Kidney epithelial cell (primary cell): ENCODE measurements around the gene DNMT1. TPM values are rescaled to one million over a fixed set of nuclear protein-coding genes. Genes with fewer than 3 reads are reported as not detected.
"Not testable (repeated sequence)": the region's sequence is repeated elsewhere in the genome, so short reads cannot be mapped to it uniquely, and the experiment has no call there.

Experiments used
- DNase-seq: peaks from one replicate; pipeline ENCODE4 v3.0.0-alpha.2; 2010; ENCODE audit warnings: low read depth
- H3K27me3 ChIP-seq: 2 replicates; pipeline ENCODE4 v1.6.0; 2011; ENCODE audit warnings: low read length; ENCODE audit not compliant: control insufficient read depth, insufficient read depth
- H3K36me3 ChIP-seq: 2 replicates; pipeline ENCODE4 v1.5.1; 2011; ENCODE audit warnings: low read length; ENCODE audit not compliant: control insufficient read depth, insufficient read depth
- H3K4me3 ChIP-seq: 2 replicates; pipeline ENCODE4 v1.5.1; 2011; ENCODE audit warnings: low read depth, mild to moderate bottlenecking, control low read depth, low read length
- total RNA-seq: library from RNA; depleted of rRNA; stranded (reverse); fragments of >200 nt; gene quantifications from 2 replicates; pipeline ENCODE4 v1.2.3, GENCODE V29; 2015
- TF ChIP-seq, protein P1 (sequence below): IDR thresholded peaks from 2 replicates; pipeline ENCODE4 v1.5.1; 2011; ENCODE audit warnings: mild to moderate bottlenecking, moderate library complexity, low read length, control low read depth, inconsistent platforms; ENCODE audit not compliant: insufficient read depth, poor library complexity, severe bottlenecking

The DNMT1 gene
- 66.9 and 75.6 TPM in 2 replicates for total RNA-seq

DNA sequence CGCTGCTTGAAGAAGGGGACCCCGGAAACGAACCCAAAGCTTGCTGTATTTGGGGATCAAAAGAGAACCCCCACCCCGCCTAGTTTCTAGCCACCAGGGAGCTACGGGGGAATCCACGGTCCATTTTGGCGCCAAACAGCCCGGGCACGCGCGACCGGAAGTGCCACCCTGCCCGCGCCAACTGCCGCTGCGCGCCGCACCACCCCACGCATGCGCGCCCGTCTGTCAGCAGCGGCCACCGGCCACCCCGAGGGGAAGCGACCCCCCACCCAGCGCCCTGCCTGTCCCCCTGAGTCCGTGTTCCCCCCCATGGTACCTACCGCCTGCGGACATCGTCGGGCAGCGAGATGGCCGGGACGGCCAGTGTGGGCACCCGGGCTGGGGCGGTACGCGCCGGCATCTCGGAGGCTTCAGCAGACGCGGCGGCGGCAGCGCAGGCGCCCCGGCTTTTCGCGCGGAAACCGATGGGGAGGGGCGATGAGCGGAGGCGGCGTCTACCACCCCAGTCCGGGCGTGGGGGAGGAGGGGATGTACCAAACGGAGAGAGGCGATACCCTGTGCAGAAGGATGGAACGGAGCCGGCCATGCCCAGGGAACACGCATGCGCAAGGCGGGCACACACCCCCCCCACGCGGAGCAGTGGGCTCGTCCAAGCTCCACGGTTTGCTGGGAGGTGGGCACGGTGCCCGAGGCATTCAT, at the start of gene DNMT1:
TSS of gene DNMT1 (minus strand) at position 454 of the 699 bp plus-strand sequence. CDS start at position 400, 54 bp downstream.
- TF ChIP-seq, protein P1, sequence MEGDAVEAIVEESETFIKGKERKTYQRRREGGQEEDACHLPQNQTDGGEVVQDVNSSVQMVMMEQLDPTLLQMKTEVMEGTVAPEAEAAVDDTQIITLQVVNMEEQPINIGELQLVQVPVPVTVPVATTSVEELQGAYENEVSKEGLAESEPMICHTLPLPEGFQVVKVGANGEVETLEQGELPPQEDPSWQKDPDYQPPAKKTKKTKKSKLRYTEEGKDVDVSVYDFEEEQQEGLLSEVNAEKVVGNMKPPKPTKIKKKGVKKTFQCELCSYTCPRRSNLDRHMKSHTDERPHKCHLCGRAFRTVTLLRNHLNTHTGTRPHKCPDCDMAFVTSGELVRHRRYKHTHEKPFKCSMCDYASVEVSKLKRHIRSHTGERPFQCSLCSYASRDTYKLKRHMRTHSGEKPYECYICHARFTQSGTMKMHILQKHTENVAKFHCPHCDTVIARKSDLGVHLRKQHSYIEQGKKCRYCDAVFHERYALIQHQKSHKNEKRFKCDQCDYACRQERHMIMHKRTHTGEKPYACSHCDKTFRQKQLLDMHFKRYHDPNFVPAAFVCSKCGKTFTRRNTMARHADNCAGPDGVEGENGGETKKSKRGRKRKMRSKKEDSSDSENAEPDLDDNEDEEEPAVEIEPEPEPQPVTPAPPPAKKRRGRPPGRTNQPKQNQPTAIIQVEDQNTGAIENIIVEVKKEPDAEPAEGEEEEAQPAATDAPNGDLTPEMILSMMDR: no peak
- no peaks in the 10 kb centered on the region for H3K36me3 ChIP-seq

DNA sequence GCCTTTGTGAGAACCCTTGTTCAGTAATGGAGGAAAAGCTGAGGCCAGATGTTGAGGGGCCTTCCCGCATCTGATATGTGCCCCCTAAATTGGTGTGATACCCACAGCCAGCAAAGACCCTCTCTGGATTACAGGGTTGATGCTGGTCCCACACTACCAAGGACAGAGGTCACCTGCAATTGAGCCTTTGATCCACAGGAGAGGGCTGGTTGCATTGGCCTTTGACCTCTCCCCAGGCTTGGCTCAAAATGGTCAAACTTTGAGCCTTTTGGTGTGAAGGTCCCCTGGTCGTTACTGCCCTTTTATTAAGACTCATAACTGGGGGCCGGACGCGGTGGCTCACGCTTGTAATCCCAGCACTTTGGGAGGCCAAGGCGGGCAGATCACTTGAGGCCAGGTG, 48.9 kb upstream of the DNMT1 start:
- DNase-seq: no peak
- H3K36me3 ChIP-seq: no peaks in the 10 kb centered on the region
- H3K4me3 ChIP-seq: no peak overlapping the region
- H3K27me3 ChIP-seq: no peaks in the 10 kb centered on the region
- TF ChIP-seq, protein P1: no peak

More for the DNA sequence above, at the start of gene DNMT1:
- peak within 1 kb of the TSS; percentile 92 for H3K4me3 ChIP-seq
- H3K27me3 ChIP-seq: no peaks in the 10 kb centered on the region
- no peak for DNase-seq

DNA sequence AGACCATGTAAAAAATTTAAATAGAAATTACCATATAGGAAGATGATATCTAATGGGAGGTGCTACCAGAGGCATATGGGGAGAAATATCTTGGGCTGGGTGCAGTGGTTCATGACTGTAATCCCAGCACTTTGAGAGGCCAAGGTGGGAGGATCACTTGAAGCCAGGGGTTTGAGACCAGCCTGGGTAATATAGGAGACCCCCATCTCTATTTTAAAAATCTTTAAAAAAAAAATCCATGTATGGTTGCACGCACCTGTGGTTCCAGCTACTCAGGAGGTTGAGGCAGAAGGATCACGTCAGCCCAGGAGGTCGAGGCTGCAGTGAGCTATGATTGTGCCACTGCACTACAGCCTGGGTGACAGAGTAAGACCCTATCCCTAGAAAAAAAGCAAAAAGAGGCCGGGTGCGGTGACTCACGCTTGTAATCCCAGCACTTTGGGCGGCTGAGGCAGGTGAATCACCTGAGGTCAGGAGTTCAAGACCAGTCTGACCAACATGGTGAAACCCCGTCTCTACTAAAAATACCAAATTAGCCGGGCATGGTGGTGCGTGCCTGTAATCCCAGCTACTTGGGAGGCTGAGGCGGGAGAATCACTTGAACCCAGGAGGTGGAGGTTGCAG, 47.2 kb upstream of the DNMT1 start:
- not testable (repeated sequence) for DNase-seq

DNA sequence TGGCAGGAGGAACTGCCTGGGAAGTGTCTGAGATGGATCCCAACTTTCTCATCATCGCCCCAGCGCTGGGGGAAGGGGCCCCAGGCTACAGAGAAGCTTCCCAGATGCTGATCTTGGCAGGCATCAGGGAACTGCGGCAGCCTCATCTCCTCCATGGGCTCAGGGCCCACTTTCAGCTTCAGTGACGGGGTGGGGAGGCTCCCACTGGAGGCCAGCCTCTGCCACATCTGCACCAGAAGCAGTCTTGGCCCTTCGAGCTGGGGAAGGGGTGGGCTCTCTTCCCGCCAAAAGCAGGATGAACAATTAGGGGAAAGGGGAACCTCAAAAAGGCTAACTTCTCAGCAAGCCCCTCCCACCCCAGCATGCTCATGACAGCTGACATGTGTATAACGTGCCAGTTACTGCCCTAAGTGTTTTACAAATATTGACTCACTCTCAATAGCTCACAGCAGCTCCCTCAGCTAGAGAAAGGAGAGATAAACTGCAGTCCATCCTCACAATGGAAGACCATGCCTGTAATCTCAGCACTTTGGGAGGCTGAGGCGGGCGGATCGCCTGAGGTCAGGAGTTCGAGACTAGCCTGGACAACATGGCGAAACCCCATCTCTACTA, 43.5 kb upstream of the DNMT1 start:
- H3K27me3 ChIP-seq: no peaks in the 10 kb centered on the region
- TF ChIP-seq, protein P1: no peak
- no peaks in the 10 kb centered on the region for H3K36me3 ChIP-seq
- no peak for DNase-seq
- H3K4me3 ChIP-seq: no peak overlapping the region

More for the DNA sequence above, 47.2 kb upstream of the DNMT1 start:
- not testable (repeated sequence) for H3K27me3 ChIP-seq, H3K4me3 ChIP-seq, H3K36me3 ChIP-seq

DNA sequence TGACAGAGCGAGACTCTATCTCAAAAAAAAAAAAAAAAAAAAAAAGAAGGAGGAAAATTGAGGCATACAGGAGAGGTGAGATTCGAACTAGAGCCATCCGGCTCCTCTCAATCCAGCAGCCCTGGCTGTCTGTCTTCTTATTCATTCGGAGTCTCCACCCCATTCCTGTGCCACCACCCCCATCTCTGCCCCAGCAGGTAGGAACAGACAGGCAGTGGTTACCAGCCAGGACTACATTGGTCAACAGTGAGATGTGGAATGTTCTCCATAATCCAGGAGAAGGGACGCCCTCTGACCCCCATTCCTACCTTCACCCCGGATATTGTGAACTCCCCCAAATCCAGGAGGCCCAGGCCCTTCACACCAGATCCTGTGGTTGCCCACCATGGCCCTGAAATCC, 42.9 kb upstream of the DNMT1 start:
- TF ChIP-seq, protein P1: no peak
- H3K27me3 ChIP-seq: no peaks in the 10 kb centered on the region
- no peaks in the 10 kb centered on the region for H3K36me3 ChIP-seq
- DNase-seq: no peak
- H3K4me3 ChIP-seq: no peak overlapping the region

DNA sequence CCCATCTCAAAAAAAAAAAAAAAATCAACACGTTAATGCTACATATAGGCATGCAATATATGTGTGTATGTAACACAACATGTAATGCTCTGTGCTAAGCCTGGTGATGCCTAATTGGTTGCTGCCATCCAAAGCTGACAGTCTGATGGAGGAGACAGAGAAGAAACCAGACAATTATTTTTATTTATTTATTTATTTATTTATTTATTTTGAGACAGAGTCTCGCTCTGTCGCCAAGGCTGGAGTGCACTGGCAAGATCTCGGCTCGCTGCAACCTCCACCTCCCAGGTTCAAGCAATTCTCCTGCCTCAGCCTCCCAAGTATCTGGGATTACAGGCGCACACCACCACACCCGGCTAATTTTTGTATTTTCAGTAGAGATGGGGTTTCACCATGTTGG, 40.7 kb upstream of the DNMT1 start:
- H3K4me3 ChIP-seq, H3K36me3 ChIP-seq, H3K27me3 ChIP-seq, DNase-seq: not testable (repeated sequence)

DNA sequence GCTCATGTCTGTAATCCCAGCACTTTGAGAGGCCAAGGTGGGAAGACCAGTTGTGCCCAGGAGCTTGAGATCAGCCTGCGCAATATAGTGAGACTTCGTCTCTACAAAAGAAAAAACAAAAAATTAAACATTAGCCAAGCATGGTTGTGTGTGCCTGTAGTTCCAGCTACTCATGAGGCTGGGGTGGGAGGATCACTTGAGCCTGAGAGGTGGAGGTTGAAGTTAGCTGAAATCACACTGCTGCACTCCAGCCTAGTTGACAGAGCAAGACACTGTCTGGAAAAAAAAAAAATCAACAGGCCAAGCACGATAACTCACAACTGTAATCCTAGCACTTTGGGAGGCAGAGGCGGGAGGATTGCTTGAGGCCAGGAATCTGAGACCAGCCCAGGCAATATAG, 40.2 kb upstream of the DNMT1 start:
- no peak for DNase-seq
- Histone ChIP-seq H3K27me3 (peaks cover 2% of the 10 kb centered on the region), H3K36me3 (no peaks in the 10 kb centered on the region), H3K4me3 (no peak overlapping the region)
- TF ChIP-seq, protein P1: no peak
